GM18502 (cell line): Measurements from ENCODE around the gene DMRTC2.

Experiments
- ATAC-seq: cut with Tn5 transposase; IDR thresholded peaks from one replicate; pipeline ENCODE4 v1.9.1; 2021; ENCODE audit warnings: mild to moderate bottlenecking; ENCODE audit not compliant: unreplicated experiment, poor library complexity

DMRTC2 gene

GRCh38 chr19:41887711-41888382, 43.0 kb downstream of the DMRTC2 start:
- ATAC-seq, result no peak

- ATAC-seq, result no peak
These were observed 44.1 kb downstream of the DMRTC2 start for GRCh38 chr19:41888926-41889325.

GRCh38 chr19:41889896-41890295, 45.1 kb downstream of the DMRTC2 start:
- no peak for ATAC-seq

GRCh38 chr19:41890936-41891335, 46.1 kb downstream of the DMRTC2 start:
- no peak for ATAC-seq

GRCh38 chr19:41892173-41892902, 47.5 kb downstream of the DMRTC2 start:
- ATAC-seq, result no peak

- ATAC-seq, result no peak
These were observed 49.1 kb downstream of the DMRTC2 start for GRCh38 chr19:41893899-41894298.

GRCh38 chr19:41894350-41894749, 49.5 kb downstream of the DMRTC2 start:
- no peak for ATAC-seq

- no peak for ATAC-seq
These were observed 51.1 kb downstream of the DMRTC2 start for GRCh38 chr19:41895745-41896580.

- ATAC-seq, result no peak
These were observed 51.7 kb downstream of the DMRTC2 start for GRCh38 chr19:41896581-41896942.

GRCh38 chr19:41897181-41897580, 52.3 kb downstream of the DMRTC2 start:
- ATAC-seq, result no peak

- no peak for ATAC-seq
These were observed 53.0 kb downstream of the DMRTC2 start for GRCh38 chr19:41897820-41898219.

- ATAC-seq, result no peak
These were observed 53.4 kb downstream of the DMRTC2 start for GRCh38 chr19:41898235-41898634.
